HUDEP-2 (cell line): Measurements from ENCODE around the gene ZIM2.

Experiments
- DNase-seq, 76 experiments: peaks; one replicate each; lab custom pipeline; 2025; ENCODE audit not compliant: unreplicated experiment in 76 of 76; lab: John Stamatoyannopoulos, UW

ZIM2 gene

GRCh38 chr19:56813531-56813930 lies 27.0 kb downstream of the ZIM2 start:
- DNase-seq = no peak

GRCh38 chr19:56811480-56811879 lies 29.0 kb downstream of the ZIM2 start:
- DNase-seq = no peak

- no peak for DNase-seq
Observed at GRCh38 chr19:56810260-56810659, 30.3 kb downstream of the ZIM2 start.

- no peak for DNase-seq
Observed at GRCh38 chr19:56808717-56809392, 31.7 kb downstream of the ZIM2 start.

GRCh38 chr19:56806639-56807038 lies 33.9 kb downstream of the ZIM2 start:
- no peak for DNase-seq

GRCh38 chr19:56778351-56778750 lies 62.2 kb downstream of the ZIM2 start:
- DNase-seq = no peak

- no peak for DNase-seq
Observed at GRCh38 chr19:56769650-56770049, 70.9 kb downstream of the ZIM2 start.

- DNase-seq = peak in 21 of 76 experiments; percentile 0 to 46 (median 16)
Observed at GRCh38 chr19:56765137-56765536, 75.4 kb downstream of the ZIM2 start.

GRCh38 chr19:56764196-56764695 lies 76.3 kb downstream of the ZIM2 start:
- no peak for DNase-seq

- no peak for DNase-seq
Observed at GRCh38 chr19:56760842-56761241, 79.7 kb downstream of the ZIM2 start.

GRCh38 chr19:56759531-56759930 lies 81.0 kb downstream of the ZIM2 start:
- no peak for DNase-seq

GRCh38 chr19:56751078-56751489 lies 89.4 kb downstream of the ZIM2 start:
- DNase-seq = no peak

- no peak for DNase-seq
Observed at GRCh38 chr19:56750658-56751057, 89.9 kb downstream of the ZIM2 start.

GRCh38 chr19:56748378-56748777 lies 92.1 kb downstream of the ZIM2 start:
- peak in 5 of 76 experiments; percentile 3 to 27 (median 9) for DNase-seq

GRCh38 chr19:56746367-56746766 lies 94.2 kb downstream of the ZIM2 start:
- DNase-seq = no peak

GRCh38 chr19:56740501-56740900 lies 100.0 kb downstream of the ZIM2 start:
- no peak for DNase-seq

- no peak for DNase-seq
Observed at GRCh38 chr19:56736571-56736970, 104.0 kb downstream of the ZIM2 start.

GRCh38 chr19:56732976-56733375 lies 107.5 kb downstream of the ZIM2 start:
- no peak for DNase-seq

GRCh38 chr19:56727677-56728076 lies 112.8 kb downstream of the ZIM2 start:
- no peak for DNase-seq

GRCh38 chr19:56725829-56726424 lies 114.6 kb downstream of the ZIM2 start:
- peak in 1 of 76 experiments; percentile 2 for DNase-seq
